Fibroblast of skin of right quadriceps (primary cell): Measurements from ENCODE around the gene TOR4A.

Source experiments
- DNase-seq: peaks from one replicate; pipeline ENCODE4 v3.0.0-alpha.2; 2013

Gene TOR4A

GRCh38 chr9:137277329-137278041, at the start of gene TOR4A:
TSS of gene TOR4A (plus strand) at chr9:137277726. CDS start at chr9:137278690, 964 bp downstream.
- DNase-seq = peak; percentile 48

- DNase-seq = no peak
Observed at GRCh38 chr9:137227853-137228505, 49.5 kb upstream of the TOR4A start.

GRCh38 chr9:137228506-137228967, 49.0 kb upstream of the TOR4A start:
- no peak for DNase-seq

- DNase-seq = no peak
Observed at GRCh38 chr9:137228968-137229896, 48.3 kb upstream of the TOR4A start.

GRCh38 chr9:137229903-137230704, 47.4 kb upstream of the TOR4A start:
- DNase-seq = no peak

- DNase-seq = no peak
Observed at GRCh38 chr9:137230705-137231371, 46.7 kb upstream of the TOR4A start, which contains the start of gene SLC34A3. TSS of gene SLC34A3 (plus strand) at chr9:137230901. CDS start at chr9:137231703, 802 bp downstream.

- DNase-seq = no peak
Observed at GRCh38 chr9:137231372-137232039, 46.0 kb upstream of the TOR4A start.

GRCh38 chr9:137232101-137232500, 45.4 kb upstream of the TOR4A start:
- DNase-seq = no peak

GRCh38 chr9:137232510-137232909, 45.0 kb upstream of the TOR4A start:
- no peak for DNase-seq

- no peak for DNase-seq
Observed at GRCh38 chr9:137233143-137233980, 44.2 kb upstream of the TOR4A start.

- no peak for DNase-seq
Observed at GRCh38 chr9:137234055-137234697, 43.4 kb upstream of the TOR4A start.

GRCh38 chr9:137234758-137235423, 42.6 kb upstream of the TOR4A start:
- no peak for DNase-seq

GRCh38 chr9:137235424-137236237, 41.9 kb upstream of the TOR4A start:
- no peak for DNase-seq

GRCh38 chr9:137236238-137236935, 41.1 kb upstream of the TOR4A start:
- DNase-seq = peak; percentile 76

GRCh38 chr9:137236936-137237421, 40.5 kb upstream of the TOR4A start:
- DNase-seq = no peak

GRCh38 chr9:137237759-137238726, 39.5 kb upstream of the TOR4A start:
- no peak for DNase-seq
